SK-N-SH treated with all-trans-retinoic acid at 6 μM for 48 hours (cell line): ENCODE measurements around the gene PITPNC1.

Experiments
- ATAC-seq: fragments of 200-7000 bp; cut with Tn5 transposase; 3 replicates; pipeline ENCODE4 v1.9.1; 2020; ENCODE audit warnings: mild to moderate bottlenecking, moderate library complexity
- ARNTL ChIP-seq: fragments of 450-650 bp; formaldehyde crosslinking; IDR thresholded peaks from 2 replicates; pipeline ENCODE4 v1.5.0; 2020; ENCODE audit warnings: low read depth, mild to moderate bottlenecking, moderate library complexity, borderline replicate concordance
- ESRRG ChIP-seq: fragments of 250-450 bp; sonication (Bioruptor Pico); IDR thresholded peaks from 2 replicates; pipeline ENCODE4 v1.6.1; 2021; ENCODE audit warnings: mild to moderate bottlenecking
- GLIS3 ChIP-seq: fragments of 250-450 bp; sonication (Bioruptor Pico); IDR thresholded peaks from 2 replicates; pipeline ENCODE4 v1.5.0; 2020; ENCODE audit warnings: mild to moderate bottlenecking, moderate library complexity
- PPARA ChIP-seq: fragments of 250-450 bp; sonication (Bioruptor Pico); IDR thresholded peaks from 2 replicates; pipeline ENCODE4 v1.5.0; 2020; ENCODE audit warnings: mild to moderate bottlenecking, borderline replicate concordance
- ZFP3 ChIP-seq: fragments of 250-450 bp; sonication (Bioruptor Pico); IDR thresholded peaks from 2 replicates; pipeline ENCODE4 v1.5.0; 2020; ENCODE audit warnings: mild to moderate bottlenecking, moderate library complexity
- ZFP30 ChIP-seq: fragments of 450-650 bp; formaldehyde crosslinking; IDR thresholded peaks from 2 replicates; pipeline ENCODE4 v1.5.0; 2022; ENCODE audit warnings: mild to moderate bottlenecking, moderate library complexity
- ZNF565 ChIP-seq: fragments of 450-650 bp; formaldehyde crosslinking; conservative IDR thresholded peaks from 2 replicates; pipeline ENCODE4 v1.5.0; 2020; ENCODE audit warnings: low read depth, mild to moderate bottlenecking, moderate library complexity
- ZNF70 ChIP-seq: fragments of 450-650 bp; formaldehyde crosslinking; IDR thresholded peaks from 2 replicates; pipeline ENCODE4 v1.5.0; 2020; ENCODE audit warnings: mild to moderate bottlenecking, moderate library complexity
- ZNF8 ChIP-seq: fragments of 450-650 bp; formaldehyde crosslinking; IDR thresholded peaks from 2 replicates; pipeline ENCODE4 v1.5.0; 2020; ENCODE audit warnings: mild to moderate bottlenecking, moderate library complexity
- TF ChIP-seq, protein P1 (sequence below): fragments of 250-450 bp; sonication (Bioruptor Pico); IDR thresholded peaks from 2 replicates; pipeline ENCODE4 v1.5.1; 2020; ENCODE audit warnings: low read depth, mild to moderate bottlenecking, moderate library complexity
- TF ChIP-seq, protein P2 (sequence below): fragments of 250-450 bp; sonication (Bioruptor Pico); IDR thresholded peaks from 2 replicates; pipeline ENCODE4 v1.5.0; 2020; ENCODE audit warnings: mild to moderate bottlenecking, moderate library complexity
- TF ChIP-seq, protein P3 (sequence below): fragments of 250-450 bp; sonication (Bioruptor Pico); IDR thresholded peaks from 2 replicates; pipeline ENCODE4 v1.5.1; 2021; ENCODE audit warnings: mild to moderate bottlenecking, moderate library complexity
- TF ChIP-seq, protein P4 (sequence below): fragments of 250-450 bp; sonication (Bioruptor Pico); IDR thresholded peaks from 2 replicates; pipeline ENCODE4 v1.8.0; 2020; ENCODE audit warnings: mild to moderate bottlenecking, moderate library complexity, borderline replicate concordance

PITPNC1 gene

DNA sequence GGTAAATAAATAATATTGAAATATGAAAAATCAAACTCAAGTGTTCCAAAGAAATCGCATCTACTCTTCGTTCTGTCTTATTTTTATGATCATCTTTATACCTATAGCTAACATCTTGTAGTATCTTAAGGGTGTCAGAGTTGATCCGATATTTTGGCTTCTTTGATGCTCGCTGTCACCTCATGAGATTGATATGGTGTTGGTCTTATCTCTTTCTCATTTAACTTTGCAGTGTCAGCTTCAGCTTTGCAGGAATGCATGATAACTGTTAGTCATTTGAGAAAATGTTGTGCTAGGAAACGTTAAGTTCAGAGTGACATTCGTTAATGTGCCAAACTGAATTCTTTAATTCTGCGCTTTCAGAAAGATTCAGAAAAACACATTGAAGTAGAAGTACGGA lies 360.1 kb downstream of the PITPNC1 start:
- ATAC-seq = no peak
- TF ChIP-seq GLIS3 (CRISPR knock-in tag) (no peak), ZNF70 (no peak), ESRRG (CRISPR knock-in tag) (no peak), ZNF565 (no peak), PPARA (CRISPR knock-in tag) (no peak), ZFP30 (CRISPR knock-in tag) (no peak)
- TF ChIP-seq, protein P1, sequence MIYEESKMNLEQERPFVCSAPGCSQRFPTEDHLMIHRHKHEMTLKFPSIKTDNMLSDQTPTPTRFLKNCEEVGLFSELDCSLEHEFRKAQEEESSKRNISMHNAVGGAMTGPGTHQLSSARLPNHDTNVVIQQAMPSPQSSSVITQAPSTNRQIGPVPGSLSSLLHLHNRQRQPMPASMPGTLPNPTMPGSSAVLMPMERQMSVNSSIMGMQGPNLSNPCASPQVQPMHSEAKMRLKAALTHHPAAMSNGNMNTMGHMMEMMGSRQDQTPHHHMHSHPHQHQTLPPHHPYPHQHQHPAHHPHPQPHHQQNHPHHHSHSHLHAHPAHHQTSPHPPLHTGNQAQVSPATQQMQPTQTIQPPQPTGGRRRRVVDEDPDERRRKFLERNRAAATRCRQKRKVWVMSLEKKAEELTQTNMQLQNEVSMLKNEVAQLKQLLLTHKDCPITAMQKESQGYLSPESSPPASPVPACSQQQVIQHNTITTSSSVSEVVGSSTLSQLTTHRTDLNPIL = no peak

DNA sequence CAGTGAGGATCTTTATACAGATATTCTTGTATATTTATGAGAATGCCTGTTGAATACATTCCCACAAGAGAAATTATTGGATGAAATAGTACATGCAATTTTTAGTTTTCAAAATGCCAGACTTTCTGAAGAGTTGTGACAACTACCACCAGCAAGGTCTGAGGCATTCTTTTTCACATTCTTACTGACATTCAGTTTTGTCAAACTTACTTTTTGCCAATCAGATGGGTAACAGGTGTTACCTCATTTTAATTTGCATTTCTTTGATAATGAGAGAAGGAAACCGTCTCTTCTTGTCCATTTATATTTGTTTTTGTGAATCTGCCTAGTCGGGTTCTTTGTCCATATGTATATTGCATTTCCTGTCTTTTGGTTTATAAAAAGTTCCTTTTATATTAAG lies 364.9 kb downstream of the PITPNC1 start:
- no peak for TF ChIP-seq ZNF8
- TF ChIP-seq, protein P2, sequence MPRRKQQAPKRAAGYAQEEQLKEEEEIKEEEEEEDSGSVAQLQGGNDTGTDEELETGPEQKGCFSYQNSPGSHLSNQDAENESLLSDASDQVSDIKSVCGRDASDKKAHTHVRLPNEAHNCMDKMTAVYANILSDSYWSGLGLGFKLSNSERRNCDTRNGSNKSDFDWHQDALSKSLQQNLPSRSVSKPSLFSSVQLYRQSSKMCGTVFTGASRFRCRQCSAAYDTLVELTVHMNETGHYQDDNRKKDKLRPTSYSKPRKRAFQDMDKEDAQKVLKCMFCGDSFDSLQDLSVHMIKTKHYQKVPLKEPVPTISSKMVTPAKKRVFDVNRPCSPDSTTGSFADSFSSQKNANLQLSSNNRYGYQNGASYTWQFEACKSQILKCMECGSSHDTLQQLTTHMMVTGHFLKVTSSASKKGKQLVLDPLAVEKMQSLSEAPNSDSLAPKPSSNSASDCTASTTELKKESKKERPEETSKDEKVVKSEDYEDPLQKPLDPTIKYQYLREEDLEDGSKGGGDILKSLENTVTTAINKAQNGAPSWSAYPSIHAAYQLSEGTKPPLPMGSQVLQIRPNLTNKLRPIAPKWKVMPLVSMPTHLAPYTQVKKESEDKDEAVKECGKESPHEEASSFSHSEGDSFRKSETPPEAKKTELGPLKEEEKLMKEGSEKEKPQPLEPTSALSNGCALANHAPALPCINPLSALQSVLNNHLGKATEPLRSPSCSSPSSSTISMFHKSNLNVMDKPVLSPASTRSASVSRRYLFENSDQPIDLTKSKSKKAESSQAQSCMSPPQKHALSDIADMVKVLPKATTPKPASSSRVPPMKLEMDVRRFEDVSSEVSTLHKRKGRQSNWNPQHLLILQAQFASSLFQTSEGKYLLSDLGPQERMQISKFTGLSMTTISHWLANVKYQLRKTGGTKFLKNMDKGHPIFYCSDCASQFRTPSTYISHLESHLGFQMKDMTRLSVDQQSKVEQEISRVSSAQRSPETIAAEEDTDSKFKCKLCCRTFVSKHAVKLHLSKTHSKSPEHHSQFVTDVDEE = no peak
- no peak for TF ChIP-seq ZNF70
- no peak for TF ChIP-seq ARNTL (CRISPR knock-in tag)
- TF ChIP-seq PPARA (CRISPR knock-in tag) = no peak
- no peak for TF ChIP-seq ESRRG (CRISPR knock-in tag)
- TF ChIP-seq ZFP3 (CRISPR knock-in tag) = no peak
- no peak for TF ChIP-seq ZNF565
- TF ChIP-seq, protein P3, sequence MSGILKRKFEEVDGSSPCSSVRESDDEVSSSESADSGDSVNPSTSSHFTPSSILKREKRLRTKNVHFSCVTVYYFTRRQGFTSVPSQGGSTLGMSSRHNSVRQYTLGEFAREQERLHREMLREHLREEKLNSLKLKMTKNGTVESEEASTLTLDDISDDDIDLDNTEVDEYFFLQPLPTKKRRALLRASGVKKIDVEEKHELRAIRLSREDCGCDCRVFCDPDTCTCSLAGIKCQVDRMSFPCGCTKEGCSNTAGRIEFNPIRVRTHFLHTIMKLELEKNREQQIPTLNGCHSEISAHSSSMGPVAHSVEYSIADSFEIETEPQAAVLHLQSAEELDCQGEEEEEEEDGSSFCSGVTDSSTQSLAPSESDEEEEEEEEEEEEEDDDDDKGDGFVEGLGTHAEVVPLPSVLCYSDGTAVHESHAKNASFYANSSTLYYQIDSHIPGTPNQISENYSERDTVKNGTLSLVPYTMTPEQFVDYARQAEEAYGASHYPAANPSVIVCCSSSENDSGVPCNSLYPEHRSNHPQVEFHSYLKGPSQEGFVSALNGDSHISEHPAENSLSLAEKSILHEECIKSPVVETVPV = no peak
- TF ChIP-seq, protein P4, sequence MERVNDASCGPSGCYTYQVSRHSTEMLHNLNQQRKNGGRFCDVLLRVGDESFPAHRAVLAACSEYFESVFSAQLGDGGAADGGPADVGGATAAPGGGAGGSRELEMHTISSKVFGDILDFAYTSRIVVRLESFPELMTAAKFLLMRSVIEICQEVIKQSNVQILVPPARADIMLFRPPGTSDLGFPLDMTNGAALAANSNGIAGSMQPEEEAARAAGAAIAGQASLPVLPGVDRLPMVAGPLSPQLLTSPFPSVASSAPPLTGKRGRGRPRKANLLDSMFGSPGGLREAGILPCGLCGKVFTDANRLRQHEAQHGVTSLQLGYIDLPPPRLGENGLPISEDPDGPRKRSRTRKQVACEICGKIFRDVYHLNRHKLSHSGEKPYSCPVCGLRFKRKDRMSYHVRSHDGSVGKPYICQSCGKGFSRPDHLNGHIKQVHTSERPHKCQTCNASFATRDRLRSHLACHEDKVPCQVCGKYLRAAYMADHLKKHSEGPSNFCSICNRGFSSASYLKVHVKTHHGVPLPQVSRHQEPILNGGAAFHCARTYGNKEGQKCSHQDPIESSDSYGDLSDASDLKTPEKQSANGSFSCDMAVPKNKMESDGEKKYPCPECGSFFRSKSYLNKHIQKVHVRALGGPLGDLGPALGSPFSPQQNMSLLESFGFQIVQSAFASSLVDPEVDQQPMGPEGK (CRISPR knock-in tag) = no peak
- no peak for ATAC-seq
